RWPE1 (cell line): Measurements from ENCODE around the gene HDAC7.

ENCODE experiments used
- CTCF ChIA-PET: fragments of 350-600 bp; sonication (Branson Sonifier 250); formaldehyde crosslinking; extraction: SDS; loops from one replicate; lab custom pipeline; 2021; lab: Yijun Ruan, JAX
- POLR2A ChIA-PET: fragments of 400-600 bp; formaldehyde crosslinking; extraction: SDS; loops from one replicate; lab custom pipeline; 2020; ENCODE audit warnings: antibody characterized with exemption; ENCODE audit not compliant: low non-redundant PET; lab: Yijun Ruan, JAX
- DNase-seq: peaks from one replicate; pipeline ENCODE4 v3.0.0; 2012; ENCODE audit warnings: low spot score
- H3K27ac ChIP-seq: fragments of 450-650 bp; 2 replicates; pipeline ENCODE4 v1.5.1; 2017
- CTCF ChIP-seq: fragments of 450-650 bp; conservative IDR thresholded peaks from 2 replicates; pipeline ENCODE4 v1.5.1; 2017; ENCODE audit warnings: low read depth, mild to moderate bottlenecking

Gene HDAC7

GRCh38 chr12:47789712-47790489 lies 29.8 kb downstream of the HDAC7 start:
- TF ChIP-seq CTCF: no peak
- POLR2A ChIA-PET: no interaction called here
- peak overlapping the region; percentile 51 for H3K27ac ChIP-seq
- CTCF ChIA-PET: interaction anchor here (0.6 to 2.5 kb wide), 6 partner anchors 10 to 253 kb away, joined by 3 to 9 read pairs (median 3); no protein-coding TSS in a partner anchor
- DNase-seq: no peak

- TF ChIP-seq CTCF: no peak
- ChIA-PET POLR2A (no interaction called here), CTCF (interaction anchor here (0.5 to 2.0 kb wide), 3 partner anchors 46 to 216 kb away, joined by 3 to 6 read pairs (median 3); no protein-coding TSS in a partner anchor)
- H3K27ac ChIP-seq: peak overlapping the region; percentile 51
- DNase-seq: no peak
Measured at GRCh38 chr12:47789141-47789540, 30.6 kb downstream of the HDAC7 start.

- no peak for DNase-seq
- CTCF ChIA-PET: interaction anchor here (0.6 kb wide), 1 partner anchor 409 kb away, joined by 3 read pairs; no protein-coding TSS in a partner anchor
- POLR2A ChIA-PET: no interaction called here
- peak overlapping the region; percentile 90 for H3K27ac ChIP-seq
- no peak for TF ChIP-seq CTCF
Measured at GRCh38 chr12:47787596-47788319, 31.9 kb downstream of the HDAC7 start.

GRCh38 chr12:47786662-47787280 lies 32.9 kb downstream of the HDAC7 start:
- DNase-seq: no peak
- POLR2A ChIA-PET: no interaction called here
- no peak for TF ChIP-seq CTCF
- CTCF ChIA-PET: interaction anchor here (0.6 to 1.2 kb wide), 3 partner anchors 46 to 297 kb away, joined by 3 read pairs; no protein-coding TSS in a partner anchor
- H3K27ac ChIP-seq: peak overlapping the region; percentile 90

GRCh38 chr12:47785887-47786661 lies 33.6 kb downstream of the HDAC7 start:
- CTCF ChIA-PET: interaction anchor here (0.6 to 1.2 kb wide), 4 partner anchors 44 to 296 kb away, joined by 3 to 8 read pairs (median 3); no protein-coding TSS in a partner anchor
- no peak for TF ChIP-seq CTCF
- no peak for DNase-seq
- POLR2A ChIA-PET: no interaction called here
- H3K27ac ChIP-seq: peak overlapping the region; percentile 90
